Dedifferentiated amniotic fluid mesenchymal stem cell (primary cell): Measurements from ENCODE around the gene SENP1.

Experiments used
- DNase-seq: peaks from one replicate; pipeline ENCODE4 v3.0.0-alpha.2; 2016; ENCODE audit errors: extremely low spot score

Gene SENP1

DNA sequence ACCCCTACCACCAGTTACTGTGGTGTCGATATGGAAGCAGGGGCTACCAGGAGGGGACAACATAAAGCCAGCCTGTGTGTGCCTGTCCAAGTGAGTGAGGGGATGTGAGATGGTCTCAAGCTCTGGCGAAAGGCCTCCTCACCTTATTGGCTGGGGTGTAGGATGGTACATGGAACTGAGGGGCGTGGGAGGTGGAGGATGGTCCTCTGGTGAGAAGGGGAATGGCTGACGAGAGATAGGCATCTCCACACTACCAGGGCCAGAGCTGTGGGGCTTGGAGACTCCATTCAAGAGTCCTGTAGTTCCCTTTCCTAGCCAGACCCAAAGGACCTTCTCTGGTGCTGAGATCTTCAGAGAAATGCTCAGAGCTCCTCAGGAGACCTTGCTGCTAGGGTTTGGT lies 69.1 kb downstream of the SENP1 start:
- no peak for DNase-seq

DNA sequence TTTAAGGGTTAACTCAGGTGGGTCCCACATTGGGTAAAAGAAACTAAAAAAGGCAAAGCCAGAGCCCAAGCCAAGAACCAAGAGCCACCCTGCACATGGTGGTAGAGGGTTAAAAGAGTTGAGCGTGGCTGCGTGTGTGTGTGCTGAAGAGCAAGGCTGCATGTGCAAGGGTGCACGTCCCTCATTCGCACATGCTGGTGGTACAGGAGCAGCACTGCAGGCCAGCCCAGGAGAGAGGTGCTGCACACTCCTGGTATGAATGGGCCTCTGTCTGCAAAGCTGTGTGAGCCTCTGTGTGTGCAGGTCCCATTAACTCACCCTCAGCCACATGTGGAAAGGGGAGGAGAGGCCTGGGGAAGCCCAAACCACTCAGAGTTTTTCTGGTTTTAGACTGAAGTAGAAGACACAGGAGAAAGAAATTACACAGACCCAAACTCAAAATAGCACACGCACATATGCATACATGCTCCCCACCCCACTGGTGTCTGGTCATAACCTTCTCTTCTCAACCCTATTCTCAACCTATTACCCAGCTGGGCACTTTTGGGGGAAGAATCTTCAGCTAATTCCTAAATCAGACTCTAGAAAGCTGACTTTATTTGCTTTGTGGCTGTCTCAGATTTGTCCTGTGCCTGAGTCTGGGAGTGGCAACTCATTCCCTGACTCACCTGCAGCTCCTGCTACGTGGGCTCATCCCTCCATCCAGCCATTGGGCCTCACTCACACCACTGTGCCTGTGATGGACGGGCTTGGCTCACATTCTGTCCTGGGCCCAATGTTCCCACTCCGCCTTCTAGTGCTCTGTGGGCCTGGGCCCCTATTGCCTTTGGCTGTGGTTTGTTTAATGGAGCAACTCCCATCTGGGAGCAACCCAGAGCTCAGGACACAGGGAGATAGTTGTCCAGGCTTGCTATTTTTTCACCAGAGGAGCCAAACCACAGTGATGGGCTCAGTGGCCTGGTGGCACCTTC lies 70.8 kb downstream of the SENP1 start:
- no peak for DNase-seq

DNA sequence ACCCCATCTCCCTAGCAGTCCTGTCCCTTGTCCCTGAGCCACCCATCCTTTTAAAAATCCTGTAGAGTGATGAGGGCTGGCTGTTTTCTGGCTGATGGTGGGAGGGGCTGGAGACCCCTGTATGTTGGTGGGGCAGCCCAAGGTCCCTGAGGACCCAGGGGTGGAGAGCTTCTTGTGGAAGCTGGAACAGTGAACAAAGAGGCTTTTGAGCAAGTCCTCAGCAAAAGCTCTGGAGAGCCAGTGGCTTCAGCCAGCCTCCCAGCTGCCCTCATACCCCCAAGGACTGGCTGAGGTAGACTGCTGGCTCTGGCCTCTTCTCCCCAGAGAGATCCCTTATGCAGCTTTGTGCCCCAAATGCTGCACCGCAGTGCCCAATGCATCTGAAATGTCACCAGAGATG lies 72.4 kb downstream of the SENP1 start:
- DNase-seq = no peak

DNA sequence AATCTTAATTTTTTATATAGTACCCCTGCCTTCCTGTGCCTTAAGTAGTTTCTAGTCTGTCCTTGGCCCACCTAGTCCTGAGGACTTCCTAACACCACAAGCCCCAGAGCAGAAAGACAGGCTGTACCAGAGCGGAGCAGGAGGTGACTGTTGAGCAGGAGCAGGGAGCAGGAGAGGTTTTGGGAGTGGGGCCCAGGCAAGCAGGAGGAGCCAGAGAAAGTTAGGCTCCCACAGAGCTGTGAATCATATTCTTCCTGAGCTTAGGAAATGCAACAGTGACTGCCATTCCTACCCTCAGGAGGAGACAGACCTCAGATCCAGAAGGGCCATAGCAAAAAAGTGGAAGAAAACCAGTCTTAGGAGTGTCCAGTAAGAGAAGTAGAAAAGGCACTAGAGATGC lies 73.3 kb downstream of the SENP1 start:
- no peak for DNase-seq

DNA sequence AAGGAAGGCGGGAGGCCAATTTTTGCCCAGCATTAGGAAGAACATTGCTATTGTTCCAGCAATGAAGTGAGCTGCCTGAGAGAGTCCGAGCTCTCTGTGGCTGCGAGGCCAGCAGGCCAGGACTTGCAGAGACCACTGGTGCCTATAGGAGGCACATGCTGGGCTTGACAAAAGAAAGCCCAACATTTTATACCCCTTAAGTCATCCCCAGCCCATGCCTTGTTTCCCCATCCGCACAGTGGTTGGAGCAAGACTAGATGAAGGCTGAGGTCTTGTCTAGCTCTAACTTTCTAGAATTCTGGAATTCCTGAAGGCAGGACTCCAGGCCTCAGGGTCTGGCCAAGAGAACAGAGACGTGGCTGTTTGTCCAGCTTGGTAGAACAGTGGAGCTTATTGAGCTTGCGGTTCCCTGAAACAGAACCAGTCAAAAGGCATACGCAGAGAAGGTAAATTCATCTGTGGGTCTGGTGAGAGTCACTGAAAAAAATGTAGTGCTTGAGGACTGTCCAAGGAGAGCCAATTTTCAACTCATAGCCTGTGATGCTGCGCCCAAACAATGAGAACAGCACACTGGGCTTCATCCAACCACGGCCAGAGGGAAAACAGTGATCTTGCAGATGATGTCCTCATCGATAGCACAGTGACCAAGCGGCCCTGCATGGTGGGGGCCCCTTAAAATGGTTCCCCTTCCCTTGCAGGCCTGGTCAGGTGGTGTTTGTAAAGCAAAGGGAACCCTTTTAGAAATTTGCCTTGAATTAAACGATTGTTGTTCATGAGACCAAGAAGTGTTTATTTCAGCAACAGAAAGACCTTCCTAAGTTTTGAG lies 74.5 kb downstream of the SENP1 start:
- DNase-seq = no peak

DNA sequence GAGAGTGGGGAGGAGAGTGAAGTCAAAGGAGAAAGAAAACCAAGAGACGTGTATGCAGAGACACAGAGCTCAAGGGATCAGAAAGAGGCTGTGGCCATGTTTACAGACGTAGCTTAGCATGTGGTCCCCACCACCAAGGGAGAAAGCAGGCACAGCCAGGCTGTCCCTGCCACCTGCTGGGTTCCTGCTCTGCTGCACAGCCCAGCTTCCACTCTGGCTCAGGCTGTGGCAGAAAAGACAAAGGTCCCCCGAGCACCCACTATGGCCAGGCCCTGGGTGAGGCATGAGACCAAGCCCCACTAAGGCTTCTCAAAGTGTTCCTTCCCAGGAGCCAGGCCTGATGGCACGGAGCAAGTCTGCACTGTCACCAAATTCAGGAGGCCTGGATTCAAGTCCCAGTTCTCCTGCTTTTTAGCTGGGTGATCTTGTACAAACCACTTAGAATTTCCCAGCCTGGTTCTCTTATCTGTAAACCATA lies 75.7 kb downstream of the SENP1 start:
- DNase-seq = no peak

DNA sequence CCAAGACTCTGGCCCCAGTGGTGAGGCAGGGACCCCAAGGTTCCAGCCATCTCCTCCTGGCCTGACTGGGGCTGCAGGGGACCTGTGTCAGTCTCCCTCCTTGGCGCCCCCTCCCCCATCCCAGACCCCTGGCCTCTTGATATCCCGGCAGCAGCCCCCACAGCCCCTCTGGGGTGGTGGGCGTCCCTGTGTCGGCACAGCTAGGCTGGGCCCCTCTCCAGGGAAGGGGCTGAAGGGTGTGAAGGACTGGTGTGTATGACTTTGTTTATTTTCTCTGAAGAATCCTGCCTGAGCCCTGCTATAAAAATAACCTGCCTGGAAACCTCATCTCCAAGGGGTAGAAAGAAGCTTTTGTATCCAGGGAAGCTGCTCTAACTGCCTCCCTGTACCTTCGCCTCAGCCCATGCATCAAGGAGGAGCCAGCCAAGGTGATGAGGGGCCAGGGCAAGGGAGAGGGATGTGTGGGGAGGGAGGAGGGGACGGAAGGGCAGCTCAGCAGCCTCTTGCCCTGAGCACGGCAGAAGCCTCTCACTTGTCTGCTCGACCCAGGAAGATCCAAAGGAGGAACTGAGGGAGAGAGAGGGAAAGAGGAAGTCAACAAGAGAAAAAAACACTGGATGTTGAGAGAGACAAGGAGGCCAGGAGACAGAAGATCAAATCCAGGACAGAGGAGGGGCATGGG lies 76.2 kb downstream of the SENP1 start:
- DNase-seq = no peak

DNA sequence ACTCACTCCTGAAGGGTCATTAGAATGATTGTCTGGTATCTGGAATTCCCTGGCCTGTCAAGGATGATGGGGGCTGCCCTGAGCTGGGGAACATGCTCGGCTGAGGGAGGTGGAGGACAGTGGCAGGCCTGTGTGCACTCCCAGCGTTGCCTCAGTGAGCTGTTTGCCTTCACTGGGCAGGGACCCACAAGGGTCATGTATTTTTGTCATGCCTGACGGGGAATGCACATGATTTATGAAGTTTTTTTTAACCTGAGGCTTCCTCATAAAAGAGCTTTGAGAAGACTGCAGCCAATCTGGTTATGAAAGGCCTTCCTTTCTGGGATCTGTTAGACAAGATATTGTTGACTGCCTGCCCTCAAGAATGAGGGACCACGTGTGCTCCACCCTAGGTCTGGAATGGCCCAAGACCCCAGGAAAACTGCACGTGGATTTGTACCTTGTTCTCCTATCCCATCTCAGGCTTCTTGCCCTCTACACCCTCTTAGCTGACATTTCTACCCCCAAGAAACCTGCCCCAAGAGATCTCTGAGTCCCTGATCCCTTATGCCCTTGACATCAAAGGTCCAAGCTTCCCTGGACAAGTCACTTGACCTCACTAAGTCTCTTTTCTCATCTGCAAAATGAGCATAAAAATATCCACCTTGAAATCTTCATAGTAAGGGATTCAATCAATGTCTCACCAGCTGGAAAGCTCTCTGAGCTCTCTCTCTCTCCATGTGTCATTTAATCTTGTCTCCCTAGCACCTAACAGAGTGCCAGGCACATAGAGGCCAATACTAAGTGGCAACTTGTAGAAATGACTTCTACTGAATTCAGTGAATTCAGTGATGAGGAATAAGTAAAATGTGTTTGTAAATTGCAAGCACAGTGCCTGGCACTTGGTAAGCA lies 77.1 kb downstream of the SENP1 start:
- no peak for DNase-seq

DNA sequence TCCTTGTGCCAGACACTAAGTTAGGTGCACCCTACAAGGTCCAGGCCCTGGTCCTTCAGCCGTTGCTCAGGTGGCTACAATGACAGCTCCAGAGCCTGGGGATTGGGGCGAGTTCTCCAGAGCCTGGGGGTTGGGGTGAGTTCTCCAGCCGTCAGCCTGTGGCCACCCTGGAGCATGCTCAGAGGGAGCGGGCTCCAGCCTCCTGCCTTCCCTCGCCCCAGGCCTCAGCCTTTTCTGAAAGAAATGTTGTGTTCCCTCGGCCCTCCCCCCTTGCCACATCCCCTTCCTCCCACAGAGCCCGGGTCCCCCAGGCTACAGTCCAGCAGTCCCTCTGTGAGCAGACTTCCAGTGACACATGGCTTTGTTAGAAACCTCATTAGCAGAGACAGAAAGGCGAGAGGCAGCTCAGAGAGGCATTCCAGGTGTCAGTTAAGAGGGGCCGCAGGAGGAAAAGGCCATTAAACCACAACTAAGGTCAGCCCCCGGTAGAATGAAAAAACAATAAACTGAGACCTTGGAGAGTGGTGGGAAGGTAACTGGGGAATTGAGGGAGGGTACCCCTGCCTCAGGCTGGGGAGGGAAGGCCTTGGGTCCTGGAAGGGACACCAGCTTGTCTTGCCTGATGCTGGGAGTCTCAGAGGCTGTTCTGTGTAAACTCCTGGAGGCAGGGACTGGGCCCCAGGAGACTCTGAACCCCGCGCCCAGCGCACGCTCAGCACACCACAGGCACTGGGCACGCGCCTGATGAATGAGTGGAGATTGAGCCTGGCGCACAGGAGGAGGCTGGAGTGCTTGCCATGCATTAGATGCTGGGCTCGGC lies 78.5 kb downstream of the SENP1 start:
- DNase-seq = no peak

DNA sequence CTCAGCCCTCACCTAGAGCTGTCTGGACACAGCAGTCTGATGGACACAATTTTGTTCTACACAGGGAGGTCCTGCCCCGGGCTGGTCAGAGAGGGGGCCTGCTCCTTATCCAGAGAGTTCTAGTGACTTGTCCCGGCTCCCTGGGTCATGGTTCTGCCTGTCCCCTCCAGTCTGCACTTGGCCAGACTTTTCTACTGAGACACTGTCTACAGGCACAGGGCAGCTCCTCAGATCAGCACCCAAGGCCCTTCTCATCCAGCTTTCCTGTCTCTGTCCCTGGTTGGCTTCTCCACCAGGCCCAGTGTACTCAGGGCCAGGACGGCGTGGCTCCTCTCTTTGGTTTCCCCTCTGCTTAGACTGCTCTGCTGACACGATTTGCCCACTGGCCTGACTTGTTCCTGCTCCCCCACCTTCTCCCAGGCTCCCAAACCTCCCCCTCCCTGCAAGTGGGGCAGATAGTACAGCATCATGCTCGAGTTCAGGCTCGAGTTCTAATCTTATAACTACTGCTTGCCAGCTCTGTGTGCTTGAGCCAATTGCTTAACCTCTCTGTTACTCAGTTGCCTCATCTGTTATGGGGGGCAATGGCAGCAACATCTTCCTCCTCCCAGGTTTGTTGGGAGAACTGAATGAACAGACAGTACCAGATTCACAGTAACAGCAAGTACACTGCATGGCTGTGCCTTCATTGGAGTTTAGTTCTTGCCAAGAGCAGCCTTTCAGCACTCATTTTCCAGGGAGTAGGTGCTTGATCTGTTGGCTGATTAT lies 79.6 kb downstream of the SENP1 start:
- DNase-seq = no peak

DNA sequence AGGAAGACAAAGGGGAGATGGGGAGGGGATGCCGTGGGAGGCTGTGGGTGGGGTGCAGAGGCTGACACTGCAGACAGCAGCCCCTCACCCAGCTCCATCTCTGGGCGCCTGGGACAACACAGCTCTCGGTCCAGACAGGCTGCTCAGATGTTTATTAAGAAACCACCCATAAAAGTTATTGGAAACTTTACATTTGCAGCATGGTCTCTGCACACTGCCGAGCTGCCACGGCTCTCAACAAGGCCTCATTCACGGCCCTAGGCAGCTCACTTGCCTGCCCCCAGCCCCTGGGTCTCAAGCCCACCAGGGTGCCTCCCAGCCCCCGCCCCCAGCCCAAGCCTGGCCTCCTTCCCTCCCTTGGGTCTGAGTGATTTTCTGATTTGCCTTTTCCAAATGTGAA lies 80.6 kb downstream of the SENP1 start:
- no peak for DNase-seq

DNA sequence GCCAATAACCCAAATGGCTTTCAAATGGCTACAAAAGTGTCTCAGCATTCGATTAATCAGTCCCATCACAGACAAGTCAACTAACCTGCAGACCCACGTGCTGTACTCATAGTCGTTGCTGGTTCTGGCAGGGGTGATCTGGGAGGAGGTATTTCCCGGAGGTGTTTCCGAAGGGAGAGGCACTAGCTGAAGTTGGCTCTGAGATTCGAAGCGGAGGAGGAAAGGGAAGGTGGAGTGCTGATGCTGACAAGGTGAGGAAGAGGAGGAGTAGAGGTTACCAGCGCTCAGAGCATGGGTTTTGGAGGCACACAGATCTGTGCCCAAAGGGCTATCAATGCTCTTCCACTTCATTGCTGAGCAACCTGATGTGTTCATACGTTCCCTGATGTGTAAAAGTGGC lies 81.1 kb downstream of the SENP1 start:
- DNase-seq = no peak

DNA sequence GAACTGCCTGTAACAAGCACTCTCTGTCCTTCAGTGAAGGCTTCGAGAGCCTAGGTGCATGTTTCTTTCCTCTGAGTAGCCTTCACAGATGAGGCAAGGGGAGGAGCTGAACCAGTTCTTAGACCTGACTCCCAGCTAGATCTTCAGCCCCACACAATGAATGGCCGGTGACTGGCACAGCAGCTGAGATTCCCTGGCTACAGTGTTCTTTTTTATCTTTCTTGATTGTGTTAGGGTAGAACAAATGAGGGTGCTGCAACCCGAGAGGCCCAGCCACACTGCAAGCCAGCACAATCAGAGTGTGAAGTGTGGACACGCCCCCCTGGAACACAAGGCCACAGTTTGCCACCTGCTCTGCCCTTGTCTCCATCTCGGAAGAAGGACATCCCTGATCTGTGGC lies 82.5 kb downstream of the SENP1 start:
- DNase-seq = no peak

DNA sequence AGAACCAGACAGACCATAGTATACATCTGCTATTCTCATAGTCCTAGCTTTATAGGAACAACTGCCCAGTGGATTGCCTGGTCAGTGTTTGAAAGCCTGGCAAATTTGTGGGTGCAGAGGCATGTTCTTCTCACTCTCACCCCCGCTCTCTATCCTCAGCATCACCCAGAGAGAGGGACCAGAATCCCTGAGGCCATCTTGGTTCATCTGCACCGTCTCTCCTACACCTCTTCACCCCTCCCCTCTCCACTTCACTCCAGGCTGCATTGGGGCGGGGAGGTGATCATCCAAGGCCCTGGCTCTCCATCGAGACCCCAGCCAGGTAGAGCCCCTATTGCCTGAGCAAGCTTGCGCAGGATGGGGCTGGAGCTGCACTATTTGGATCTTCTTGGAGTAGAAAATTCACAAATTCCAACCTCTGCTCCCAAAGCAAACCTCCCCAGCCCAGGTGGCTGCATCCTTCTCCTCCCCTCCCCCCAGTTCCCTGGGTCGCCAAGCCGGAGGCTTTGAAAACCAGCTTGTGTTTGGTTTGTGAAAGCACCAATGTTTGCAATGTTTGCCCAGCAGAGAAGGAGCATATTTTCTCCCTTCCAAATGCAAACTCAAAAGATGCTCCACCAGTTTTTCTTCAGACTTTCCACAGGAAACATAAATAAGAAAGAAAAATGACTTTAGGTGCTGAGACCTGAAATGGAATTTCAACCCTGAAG lies 83.0 kb downstream of the SENP1 start:
- DNase-seq = no peak

DNA sequence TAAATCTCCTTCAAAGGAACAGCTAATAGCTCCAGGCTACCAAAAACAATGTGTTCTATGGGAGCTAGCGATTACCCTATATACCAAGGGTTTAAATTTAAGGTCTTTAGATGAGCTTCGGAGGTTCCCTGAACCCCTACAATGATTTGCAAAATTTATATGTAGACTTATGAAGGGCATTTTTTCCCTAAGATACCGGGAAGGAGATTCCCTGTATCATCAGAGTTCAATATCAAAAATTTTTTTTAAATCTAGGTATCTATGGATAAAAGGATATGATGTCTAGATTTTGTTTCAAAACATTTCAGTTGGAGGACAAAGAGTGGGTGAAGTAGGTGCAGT lies 83.7 kb downstream of the SENP1 start:
- DNase-seq = no peak

DNA sequence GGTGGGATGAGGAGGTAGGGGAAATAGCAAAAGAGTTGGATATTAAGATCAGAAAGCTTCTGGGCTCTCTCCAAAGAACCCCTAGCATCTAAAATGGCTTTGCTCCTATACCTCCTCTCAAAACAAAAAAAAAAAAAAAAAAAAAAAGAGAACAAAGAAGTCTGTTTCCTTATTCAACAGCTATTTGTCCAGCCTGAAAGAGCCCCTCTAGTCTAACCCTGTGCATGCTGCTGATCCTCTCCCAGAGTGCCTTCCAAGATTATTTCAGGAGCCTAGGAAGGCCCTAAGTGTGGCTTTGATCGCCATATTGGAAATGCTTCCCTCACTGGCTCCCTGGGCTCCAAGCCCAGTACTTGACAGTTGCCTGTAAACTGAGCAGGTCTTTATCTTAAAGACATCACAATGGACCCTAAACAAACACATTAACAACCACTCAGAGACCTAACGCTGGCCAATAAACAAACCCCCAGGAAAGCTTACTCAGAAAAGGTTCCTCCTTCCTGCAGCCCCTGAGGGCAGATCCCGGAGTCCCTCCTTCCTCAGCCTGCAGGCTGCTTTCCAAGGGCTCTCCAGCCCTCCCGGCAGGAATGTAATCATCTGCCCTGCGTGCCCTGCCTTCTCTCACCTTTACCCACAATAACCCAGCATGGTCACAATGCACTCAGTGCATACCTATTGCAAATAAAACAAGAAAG lies 84.2 kb downstream of the SENP1 start:
- no peak for DNase-seq

DNA sequence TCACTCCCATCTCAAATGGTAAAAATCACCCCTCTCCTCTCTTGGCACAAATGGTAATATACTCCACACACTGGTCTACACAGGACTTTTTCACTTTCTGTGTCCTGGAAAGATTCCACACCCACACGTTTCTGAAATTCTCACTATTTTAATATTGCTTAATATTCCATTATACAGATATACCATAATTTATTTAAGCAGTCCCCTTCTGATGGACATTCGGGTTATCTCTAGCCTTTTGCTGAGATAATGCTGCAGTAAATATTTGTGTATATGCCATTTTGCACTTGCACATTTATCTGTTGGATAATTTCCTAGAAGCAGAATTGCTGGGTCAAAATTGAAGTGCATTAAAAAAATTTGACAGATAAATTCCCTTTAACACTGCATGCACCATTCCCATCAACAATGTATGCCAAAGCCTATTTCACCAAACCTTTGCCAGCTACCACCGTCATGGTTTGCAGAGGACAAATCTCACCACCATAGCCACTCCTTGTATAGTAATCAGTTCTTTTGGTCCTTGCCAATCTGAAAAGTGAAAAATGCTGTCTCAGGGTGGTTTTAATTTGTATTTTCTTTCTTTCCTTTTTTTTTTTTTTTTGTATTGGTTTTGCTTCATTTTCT lies 86.1 kb downstream of the SENP1 start:
- no peak for DNase-seq

DNA sequence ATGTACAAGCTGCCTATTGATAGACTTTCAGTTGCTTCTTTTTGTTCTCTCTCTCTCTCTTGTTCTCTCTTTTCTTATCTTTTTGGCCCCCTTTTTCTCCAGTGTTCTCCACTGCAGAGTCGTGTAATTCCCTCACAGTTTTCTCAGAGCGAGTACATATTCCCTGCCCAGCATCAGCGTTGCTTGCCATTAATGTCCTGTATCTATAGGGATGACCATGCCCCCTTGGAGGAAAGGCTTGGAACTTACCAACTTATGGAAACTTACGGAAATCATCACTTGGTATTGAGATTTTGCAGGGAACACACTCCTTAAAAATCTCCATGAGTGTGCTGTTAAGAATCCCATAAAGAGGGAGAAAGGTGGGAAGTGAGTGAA lies 87.3 kb downstream of the SENP1 start:
- no peak for DNase-seq
